HL-60 (cell line): ENCODE measurements around the gene AKAP14.

Experiments used
- DNase-seq, 2 experiments: peaks; one replicate each; pipeline ENCODE4 v3.0.0-alpha.2; 2010 to 2020; ENCODE audit warnings: low read depth in 1 of 2, low spot score in 1 of 2
- H3K27ac ChIP-seq: fragments of 250-450 bp; sonication (Bioruptor Pico); replicated peaks from 2 replicates; pipeline ENCODE4 v1.5.1; 2020; ENCODE audit warnings: mild to moderate bottlenecking, moderate library complexity
- H3K27me3 ChIP-seq: fragments of 250-450 bp; sonication (Bioruptor Pico); 2 replicates; pipeline ENCODE4 v1.5.1; 2021; ENCODE audit warnings: mild to moderate bottlenecking, moderate library complexity; ENCODE audit not compliant: insufficient read depth, poor library complexity, severe bottlenecking
- H3K4me3 ChIP-seq: replicated peaks from 2 replicates; pipeline ENCODE4 v1.5.1; 2011; ENCODE audit warnings: mild to moderate bottlenecking, control low read depth, low read length; ENCODE audit not compliant: insufficient read depth
- GABPA ChIP-seq: IDR thresholded peaks from 2 replicates; pipeline ENCODE4 v1.6.1; 2012; ENCODE audit warnings: low read depth
- POLR2AphosphoS5 ChIP-seq: IDR thresholded peaks from 2 replicates; pipeline ENCODE4 v1.6.1; 2012; ENCODE audit warnings: low read depth
- SPI1 ChIP-seq: IDR thresholded peaks from 2 replicates; pipeline ENCODE4 v1.6.1; 2012; ENCODE audit warnings: low read depth, mild to moderate bottlenecking, borderline replicate concordance
- TF ChIP-seq, protein P1 (sequence below): IDR thresholded peaks from 2 replicates; pipeline ENCODE4 v1.6.1; 2012; ENCODE audit warnings: low read depth; ENCODE audit not compliant: insufficient replicate concordance
- TF ChIP-seq, protein P2 (sequence below): IDR thresholded peaks from one replicate; pipeline ENCODE4 v1.5.1; 2011; ENCODE audit warnings: low read length, control low read depth, inconsistent platforms; ENCODE audit not compliant: insufficient read depth

Gene AKAP14

DNA sequence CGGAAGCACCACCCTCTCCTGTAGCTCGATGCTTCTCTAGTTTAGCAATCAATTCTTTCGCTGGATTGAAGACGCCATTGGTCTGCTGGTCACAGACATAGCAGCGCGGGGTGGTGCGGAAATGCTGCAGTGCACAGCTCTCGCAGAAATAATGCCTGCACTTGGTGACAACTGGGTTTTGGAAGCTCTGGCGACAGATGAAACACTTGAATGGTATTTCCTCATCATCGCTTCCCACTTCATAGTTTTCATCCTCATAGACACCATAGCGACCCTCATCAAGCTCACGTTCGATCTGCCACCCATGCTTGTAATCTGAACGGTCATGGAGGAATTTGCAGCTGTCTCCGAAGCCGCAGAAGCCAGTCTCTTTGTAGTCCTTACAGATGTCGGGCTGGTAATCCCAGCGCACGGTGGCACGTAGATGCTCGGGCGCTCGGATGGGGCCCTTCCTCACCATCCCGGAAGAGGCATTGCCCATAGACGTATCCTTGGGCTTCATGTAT lies 25.0 kb upstream of the AKAP14 start:
- peak; percentile 18 to 56 for DNase-seq

DNA sequence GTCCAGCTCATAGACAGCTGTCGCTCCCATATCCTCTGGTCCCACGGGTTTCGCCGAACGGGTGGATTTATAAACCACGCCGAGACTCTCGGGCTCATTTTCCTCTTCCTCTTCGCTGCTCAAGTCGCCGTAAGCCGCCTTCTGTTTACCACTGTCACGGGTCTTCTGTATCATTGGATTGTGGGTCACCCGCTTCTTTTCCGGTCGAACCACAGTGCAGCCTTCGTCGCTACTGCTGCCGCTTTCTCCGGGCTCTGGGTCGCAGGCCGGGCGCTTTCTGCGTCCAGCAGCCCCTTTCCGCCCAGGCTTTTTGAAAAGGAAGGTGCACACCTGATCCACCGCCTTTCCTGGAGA lies 24.5 kb upstream of the AKAP14 start:
- H3K27ac ChIP-seq: peak overlapping the region; percentile 95
- DNase-seq: peak in 1 of 2 experiments; percentile 49
- no peaks in the 10 kb centered on the region for H3K27me3 ChIP-seq
- H3K4me3 ChIP-seq: peak overlapping the region; percentile 56
- no peak for TF ChIP-seq POLR2AphosphoS5
- no peak for TF ChIP-seq SPI1
- no peak for TF ChIP-seq GABPA
- TF ChIP-seq, protein P1, sequence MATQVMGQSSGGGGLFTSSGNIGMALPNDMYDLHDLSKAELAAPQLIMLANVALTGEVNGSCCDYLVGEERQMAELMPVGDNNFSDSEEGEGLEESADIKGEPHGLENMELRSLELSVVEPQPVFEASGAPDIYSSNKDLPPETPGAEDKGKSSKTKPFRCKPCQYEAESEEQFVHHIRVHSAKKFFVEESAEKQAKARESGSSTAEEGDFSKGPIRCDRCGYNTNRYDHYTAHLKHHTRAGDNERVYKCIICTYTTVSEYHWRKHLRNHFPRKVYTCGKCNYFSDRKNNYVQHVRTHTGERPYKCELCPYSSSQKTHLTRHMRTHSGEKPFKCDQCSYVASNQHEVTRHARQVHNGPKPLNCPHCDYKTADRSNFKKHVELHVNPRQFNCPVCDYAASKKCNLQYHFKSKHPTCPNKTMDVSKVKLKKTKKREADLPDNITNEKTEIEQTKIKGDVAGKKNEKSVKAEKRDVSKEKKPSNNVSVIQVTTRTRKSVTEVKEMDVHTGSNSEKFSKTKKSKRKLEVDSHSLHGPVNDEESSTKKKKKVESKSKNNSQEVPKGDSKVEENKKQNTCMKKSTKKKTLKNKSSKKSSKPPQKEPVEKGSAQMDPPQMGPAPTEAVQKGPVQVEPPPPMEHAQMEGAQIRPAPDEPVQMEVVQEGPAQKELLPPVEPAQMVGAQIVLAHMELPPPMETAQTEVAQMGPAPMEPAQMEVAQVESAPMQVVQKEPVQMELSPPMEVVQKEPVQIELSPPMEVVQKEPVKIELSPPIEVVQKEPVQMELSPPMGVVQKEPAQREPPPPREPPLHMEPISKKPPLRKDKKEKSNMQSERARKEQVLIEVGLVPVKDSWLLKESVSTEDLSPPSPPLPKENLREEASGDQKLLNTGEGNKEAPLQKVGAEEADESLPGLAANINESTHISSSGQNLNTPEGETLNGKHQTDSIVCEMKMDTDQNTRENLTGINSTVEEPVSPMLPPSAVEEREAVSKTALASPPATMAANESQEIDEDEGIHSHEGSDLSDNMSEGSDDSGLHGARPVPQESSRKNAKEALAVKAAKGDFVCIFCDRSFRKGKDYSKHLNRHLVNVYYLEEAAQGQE: no peak

More for the DNA sequence above, 25.0 kb upstream of the AKAP14 start:
- H3K27me3 ChIP-seq: no peaks in the 10 kb centered on the region
- H3K4me3 ChIP-seq: peak overlapping the region; percentile 56
- TF ChIP-seq, protein P1: no peak
- TF ChIP-seq POLR2AphosphoS5: no peak
- no peak for TF ChIP-seq SPI1
- TF ChIP-seq GABPA: no peak
- TF ChIP-seq, protein P2, sequence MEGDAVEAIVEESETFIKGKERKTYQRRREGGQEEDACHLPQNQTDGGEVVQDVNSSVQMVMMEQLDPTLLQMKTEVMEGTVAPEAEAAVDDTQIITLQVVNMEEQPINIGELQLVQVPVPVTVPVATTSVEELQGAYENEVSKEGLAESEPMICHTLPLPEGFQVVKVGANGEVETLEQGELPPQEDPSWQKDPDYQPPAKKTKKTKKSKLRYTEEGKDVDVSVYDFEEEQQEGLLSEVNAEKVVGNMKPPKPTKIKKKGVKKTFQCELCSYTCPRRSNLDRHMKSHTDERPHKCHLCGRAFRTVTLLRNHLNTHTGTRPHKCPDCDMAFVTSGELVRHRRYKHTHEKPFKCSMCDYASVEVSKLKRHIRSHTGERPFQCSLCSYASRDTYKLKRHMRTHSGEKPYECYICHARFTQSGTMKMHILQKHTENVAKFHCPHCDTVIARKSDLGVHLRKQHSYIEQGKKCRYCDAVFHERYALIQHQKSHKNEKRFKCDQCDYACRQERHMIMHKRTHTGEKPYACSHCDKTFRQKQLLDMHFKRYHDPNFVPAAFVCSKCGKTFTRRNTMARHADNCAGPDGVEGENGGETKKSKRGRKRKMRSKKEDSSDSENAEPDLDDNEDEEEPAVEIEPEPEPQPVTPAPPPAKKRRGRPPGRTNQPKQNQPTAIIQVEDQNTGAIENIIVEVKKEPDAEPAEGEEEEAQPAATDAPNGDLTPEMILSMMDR: no peak
- H3K27ac ChIP-seq: peak overlapping the region; percentile 95

DNA sequence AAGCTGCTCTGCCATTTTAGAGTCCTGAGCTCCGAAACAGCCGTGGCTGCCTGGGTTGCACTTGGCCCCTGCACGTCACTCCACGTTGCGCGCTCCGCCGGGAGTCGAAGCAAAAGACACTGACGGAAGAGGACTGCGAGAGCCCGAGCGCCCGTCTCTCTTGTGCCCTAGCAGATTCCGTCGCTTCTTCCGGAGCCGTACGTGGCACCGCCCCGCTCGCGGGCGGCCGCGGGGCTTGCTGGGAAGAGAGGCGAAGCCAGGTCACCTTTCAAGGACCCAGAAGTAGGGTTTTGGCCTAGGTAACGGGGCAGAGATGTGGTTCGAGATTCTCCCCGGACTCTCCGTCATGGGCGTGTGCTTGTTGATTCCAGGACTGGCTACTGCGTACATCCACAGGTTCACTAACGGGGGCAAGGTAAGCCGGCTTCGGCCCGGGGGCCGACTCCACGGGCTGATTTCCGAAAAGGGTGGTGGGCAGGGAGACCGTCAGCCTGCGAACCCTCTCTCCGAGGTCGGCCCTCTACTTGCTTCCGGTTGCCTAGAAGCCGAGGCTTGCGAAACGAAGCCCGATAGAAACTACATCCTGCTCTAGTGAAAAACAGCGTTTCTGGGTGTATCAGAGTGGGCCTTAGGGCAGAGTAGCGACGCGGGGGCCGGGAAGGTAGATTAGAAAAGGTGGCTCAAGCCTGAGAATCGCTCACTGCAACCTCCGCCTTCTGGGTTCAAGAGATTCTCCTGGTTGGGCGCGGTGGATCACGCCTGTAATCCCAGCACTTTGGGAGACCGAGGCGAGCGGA lies 23.9 kb upstream of the AKAP14 start, which contains the start of the genes NDUFA1 and RNF113A:
Gene NDUFA1, plus strand, starts transcription at position 234 of the 797 bp plus-strand sequence. Its CDS starts 80 bp downstream, at position 314.
Gene RNF113A, minus strand, starts transcription at position 135 of the 797 bp plus-strand sequence. Its CDS starts 120 bp downstream, at position 15.
- peak; percentile 75 for TF ChIP-seq POLR2AphosphoS5
- TF ChIP-seq, protein P1: peak; percentile 29
- TF ChIP-seq, protein P2: no peak
- no peak for TF ChIP-seq SPI1
- peak; percentile 36; the same call in 1 of the 2 replicates for TF ChIP-seq GABPA
- peak; percentile 67 to 89 for DNase-seq
- Histone ChIP-seq H3K27me3 (no peaks in the 10 kb centered on the region), H3K4me3 (peak within 1 kb of the TSS; percentile 56), H3K27ac (peak within 1 kb of the TSS; percentile 95)
